CD4-positive, alpha-beta T cell (primary cell): ENCODE measurements around the gene BOLA3. TPM values are rescaled to one million over a fixed set of nuclear protein-coding genes. Genes with fewer than 3 reads are reported as not detected.

Experiments used
- ATAC-seq: fragments of 200-7000 bp; cut with Tn5 transposase; one replicate; pipeline ENCODE4 v1.10.0; 2022; ENCODE audit warnings: mild to moderate bottlenecking; ENCODE audit not compliant: poor library complexity
- CTCF ChIA-PET: fragments of 350-600 bp; sonication (Branson Sonifier 250); formaldehyde crosslinking; loops from one replicate; lab custom pipeline; 2021; ENCODE audit warnings: antibody characterized with exemption, inconsistent platforms; lab: Charles Lee
- POLR2A ChIA-PET: fragments of 350-600 bp; sonication (Branson Sonifier 250); formaldehyde crosslinking; loops from one replicate; lab custom pipeline; 2021; ENCODE audit warnings: antibody characterized with exemption, inconsistent platforms; lab: Charles Lee
- DNase-seq, 14 experiments: peaks; one replicate each; pipeline ENCODE4 v3.0.0-alpha.2; 2013 to 2020; ENCODE audit warnings: mixed read lengths in 2 of 14
- H3K27ac ChIP-seq, 2 donors: one replicate each; pipeline versions ENCODE4 v1.5.1 to v1.7.0; 2013; ENCODE audit warnings: low read length in 2 of 2, low read depth in 1 of 2, mild to moderate bottlenecking in 1 of 2
- H3K27me3 ChIP-seq, 2 experiments: 1 replicate in 1 of 2; 2 replicates in 1 of 2; pipeline versions ENCODE4 v1.6.1 to v1.7.0; 2013; ENCODE audit warnings: low read length in 2 of 2, control low read depth in 1 of 2, mild to moderate bottlenecking in 1 of 2, moderate library complexity in 1 of 2; ENCODE audit not compliant: insufficient read depth in 2 of 2, control insufficient read depth in 1 of 2
- H3K36me3 ChIP-seq: one replicate; pipeline ENCODE4 v1.6.1; 2013; ENCODE audit warnings: low read length, control low read depth; ENCODE audit not compliant: insufficient read depth
- H3K4me1 ChIP-seq: one replicate; pipeline ENCODE4 v1.6.1; 2013; ENCODE audit warnings: low read length, control low read depth; ENCODE audit not compliant: insufficient read depth
- H3K4me3 ChIP-seq: one replicate; pipeline ENCODE4 v1.5.1; 2013; ENCODE audit warnings: mild to moderate bottlenecking, low read length, moderate library complexity
- H3K9me3 ChIP-seq, 2 experiments: 1 replicate in 1 of 2; 2 replicates in 1 of 2; pipeline versions ENCODE4 v1.6.1 to v1.7.0; 2013; ENCODE audit warnings: low read length in 2 of 2, mild to moderate bottlenecking in 2 of 2, control low read depth in 1 of 2, moderate library complexity in 1 of 2; ENCODE audit not compliant: control insufficient read depth in 1 of 2, insufficient read depth in 1 of 2
- H3K27ac Mint-ChIP-seq: one replicate; pipeline ENCODE4 v1.8.0; 2020; ENCODE audit warnings: mixed read lengths
- H3K27me3 Mint-ChIP-seq: one replicate; pipeline ENCODE4 v1.8.0; 2021; ENCODE audit warnings: mixed read lengths
- H3K36me3 Mint-ChIP-seq: one replicate; pipeline ENCODE4 v1.8.0; 2021; ENCODE audit warnings: low read depth, mixed read lengths
- H3K4me1 Mint-ChIP-seq: one replicate; pipeline ENCODE4 v1.8.0; 2021; ENCODE audit warnings: low read depth, mixed read lengths
- H3K4me3 Mint-ChIP-seq: one replicate; pipeline ENCODE4 v1.8.0; 2020; ENCODE audit warnings: mild to moderate bottlenecking, mixed read lengths
- H3K9me3 Mint-ChIP-seq: one replicate; pipeline ENCODE4 v1.8.0; 2020; ENCODE audit warnings: mixed read lengths
- CTCF ChIP-seq: fragments of 200-600 bp; IDR thresholded peaks from one replicate; pipeline ENCODE4 v1.8.0; 2022; ENCODE audit warnings: antibody characterized with exemption, mild to moderate bottlenecking
- intact Hi-C, 2 experiments: fragments of 100-400 bp; cut with DNase I in 1 of 2; cut with micrococcal nuclease in 1 of 2; formaldehyde crosslinking; loops; one replicate each; pipeline versions ENCODE4 v1.15.1 to v1.9.0; 2023 to 2025; cut with DNase I, micrococcal nuclease
- total RNA-seq, 174 experiments: library from RNA in 2 of 174; stranded (reverse) in 2 of 174; gene quantifications; one replicate each; pipeline ENCODE4 v1.2.3 and lab custom pipeline; 2021 to 2026

Gene BOLA3
- total RNA-seq, 2 experiments from 2014 or later = 11.4 to 12.9 TPM

GRCh38 chr2:74105413-74105812 lies 42.3 kb downstream of the BOLA3 start:
- H3K4me3 Mint-ChIP-seq = no peak overlapping the region
- no peaks in the 10 kb centered on the region for H3K4me1 Mint-ChIP-seq
- Histone ChIP-seq H3K4me3 (no peak overlapping the region), H3K9me3 (no peaks in the 10 kb centered on the region), H3K27ac (no peak overlapping the region), H3K27me3 (no peaks in the 10 kb centered on the region), H3K36me3 (peaks cover 26% of the 10 kb centered on the region), H3K4me1 (no peaks in the 10 kb centered on the region)
- peaks cover 40% of the 10 kb centered on the region for H3K36me3 Mint-ChIP-seq
- no peaks in the 10 kb centered on the region for H3K9me3 Mint-ChIP-seq
- ChIA-PET POLR2A (no interaction called here), CTCF (interaction anchor here (0.8 kb wide), 1 partner anchor 281 kb away, joined by 3 read pairs; no protein-coding TSS in a partner anchor)
- intact Hi-C loops = loop anchor here (1.0 to 10.0 kb wide), 4 partner anchors 197 to 281 kb away; partner anchors contain the start of gene STAMBP (in 1 of the 2)
- ATAC-seq (no peak), DNase-seq (no peak)
- H3K27me3 Mint-ChIP-seq = no peaks in the 10 kb centered on the region
- no peak for TF ChIP-seq CTCF
- no peak overlapping the region for H3K27ac Mint-ChIP-seq

DNA sequence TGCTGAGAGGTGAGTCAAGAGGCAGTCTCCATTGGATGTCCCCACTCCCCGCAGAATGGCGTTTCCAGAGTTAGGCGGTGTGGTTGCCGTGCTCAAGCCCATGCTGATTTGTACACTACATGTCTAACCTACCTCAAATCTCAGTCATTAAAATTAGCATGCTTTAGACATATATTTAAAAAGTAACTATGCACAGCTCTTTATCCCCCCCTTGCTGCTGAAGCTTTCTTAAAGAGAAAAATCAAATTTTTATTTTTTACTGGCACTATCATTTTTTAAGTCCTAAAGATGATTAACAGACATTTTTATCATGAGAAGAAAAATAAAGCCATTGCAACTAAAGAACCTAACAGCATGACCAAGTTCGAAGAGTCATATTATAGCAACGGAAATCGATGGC lies 42.9 kb downstream of the BOLA3 start:
- POLR2A ChIA-PET = no interaction called here
- ATAC-seq (peak; percentile 49), DNase-seq (peak in 2 of 14 experiments; percentile 23 to 28)
- intact Hi-C loops = loop anchor here (1.0 to 10.0 kb wide), 4 partner anchors 196 to 281 kb away; partner anchors contain the start of gene STAMBP (in 1 of the 2)
- no peak for TF ChIP-seq CTCF
- Mint-ChIP-seq H3K27me3 (no peaks in the 10 kb centered on the region), H3K36me3 (peaks cover 44% of the 10 kb centered on the region), H3K27ac (no peak overlapping the region), H3K4me3 (no peak overlapping the region), H3K9me3 (no peaks in the 10 kb centered on the region), H3K4me1 (no peaks in the 10 kb centered on the region)
- H3K27me3 ChIP-seq = no peaks in the 10 kb centered on the region
- H3K27ac ChIP-seq = no peak overlapping the region
- H3K4me1 ChIP-seq = no peaks in the 10 kb centered on the region
- H3K36me3 ChIP-seq = peaks cover 32% of the 10 kb centered on the region
- no peaks in the 10 kb centered on the region for H3K9me3 ChIP-seq
- no peak overlapping the region for H3K4me3 ChIP-seq
- CTCF ChIA-PET = interaction anchor here (0.8 kb wide), 1 partner anchor 280 kb away, joined by 3 read pairs; no protein-coding TSS in a partner anchor

GRCh38 chr2:74103763-74104162 lies 43.9 kb downstream of the BOLA3 start:
- no peak overlapping the region for H3K27ac Mint-ChIP-seq
- ATAC-seq = no peak
- peaks cover 55% of the 10 kb centered on the region for H3K36me3 Mint-ChIP-seq
- DNase-seq = no peak
- H3K9me3 Mint-ChIP-seq = no peaks in the 10 kb centered on the region
- H3K27ac ChIP-seq = no peak overlapping the region
- no peaks in the 10 kb centered on the region for H3K27me3 ChIP-seq
- POLR2A ChIA-PET = no interaction called here
- H3K4me1 ChIP-seq = no peaks in the 10 kb centered on the region
- intact Hi-C loops = loop anchor here in 1 of 2 experiments (2.0 to 10.0 kb wide), 2 partner anchors 195 to 279 kb away; partner anchors contain the start of gene STAMBP
- no peak overlapping the region for H3K4me3 ChIP-seq
- no peak for TF ChIP-seq CTCF
- CTCF ChIA-PET = interaction anchor here (1.0 kb wide), 1 partner anchor 96 kb away, joined by 3 read pairs; no protein-coding TSS in a partner anchor
- H3K36me3 ChIP-seq = peaks cover 43% of the 10 kb centered on the region
- no peaks in the 10 kb centered on the region for H3K27me3 Mint-ChIP-seq
- H3K4me3 Mint-ChIP-seq = no peak overlapping the region
- no peaks in the 10 kb centered on the region for H3K4me1 Mint-ChIP-seq
- H3K9me3 ChIP-seq = no peaks in the 10 kb centered on the region
